HCT116 (cell line): Measurements from ENCODE around the gene SH2B2. TPM values are rescaled to one million over a fixed set of nuclear protein-coding genes. Genes with fewer than 3 reads are reported as not detected.

Source experiments
- ATAC-seq: fragments of 200-7000 bp; cut with Tn5 transposase; 2 replicates; pipeline ENCODE4 v1.9.1; 2020; ENCODE audit warnings: mild to moderate bottlenecking, moderate library complexity
- BruUV-seq: library from RNA; stranded (reverse); fragments of 400-500 nt; replicated peaks from 2 replicates; lab custom pipeline; 2021; lab: Mats Ljungman, UMichigan
- CTCF ChIA-PET: fragments of 300-600 bp; sonication (Branson Sonifier 250); formaldehyde crosslinking; loops from one replicate; lab custom pipeline; 2021; ENCODE audit warnings: antibody characterized with exemption; lab: Charles Lee
- POLR2A ChIA-PET: fragments of 300-600, 350-600 bp; sonication (Branson Sonifier 250); formaldehyde crosslinking; loops from one replicate; lab custom pipeline; 2021; ENCODE audit warnings: antibody characterized with exemption; lab: Charles Lee
- RAD21 ChIA-PET, 2 experiments: fragments of 300-600 bp; sonication (Branson Sonifier 250); formaldehyde crosslinking; loops; one replicate each; lab custom pipeline; 2023; ENCODE audit warnings: low total read pairs in 2 of 2; ENCODE audit not compliant: uncharacterized antibody in 2 of 2, unreplicated experiment in 2 of 2, low non-redundant PET in 1 of 2; lab: Charles Lee
- DNase-seq: peaks from one replicate; pipeline ENCODE4 v3.0.0-alpha.2; 2010; ENCODE audit warnings: low read depth, low spot score
- H2AFZ ChIP-seq: fragments of 200-600 bp; shearing (Covaris generic), sonication (generic); 2 replicates; pipeline ENCODE4 v1.6.1; 2017; ENCODE audit warnings: low read depth, mixed run types, mixed read lengths, antibody characterized with exemption, low read length; ENCODE audit not compliant: poor library complexity, severe bottlenecking
- H3K27ac ChIP-seq: 2 replicates; pipeline ENCODE4 v1.5.1; 2012; ENCODE audit warnings: low read depth, low read length
- H3K27me3 ChIP-seq: fragments of 200-600 bp; sonication (generic); 2 replicates; pipeline ENCODE4 v1.6.1; 2016; ENCODE audit warnings: mixed run types, low read length, mixed read lengths; ENCODE audit not compliant: insufficient read depth
- H3K36me3 ChIP-seq, 2 experiments: fragments of 200-500 bp in 1 of 2; fragments of 200-600 bp in 1 of 2; sonication (Bioruptor generic) in 1 of 2; sonication (generic) in 1 of 2; 2 replicates each; pipeline versions ENCODE4 v1.5.1 to v1.6.1; 2014 to 2016; ENCODE audit warnings: low read length in 2 of 2, inconsistent platforms in 1 of 2, mixed read lengths in 1 of 2, mixed run types in 1 of 2; ENCODE audit not compliant: insufficient read depth in 2 of 2, control insufficient read depth in 1 of 2
- H3K4me1 ChIP-seq, 2 experiments: fragments of 200-600 bp in 1 of 2; sonication (generic) in 1 of 2; 2 replicates each; pipeline versions ENCODE4 v1.5.1 to v1.6.1; 2012 to 2017; ENCODE audit warnings: low read length in 2 of 2, inconsistent platforms in 1 of 2, mild to moderate bottlenecking in 1 of 2, mixed read lengths in 1 of 2, mixed run types in 1 of 2, moderate library complexity in 1 of 2; ENCODE audit not compliant: insufficient read depth in 2 of 2, control insufficient read depth in 1 of 2
- H3K4me2 ChIP-seq: fragments of 200-600 bp; sonication (generic); 2 replicates; pipeline ENCODE4 v1.6.1; 2017; ENCODE audit warnings: mixed run types, low read length, mixed read lengths
- H3K4me3 ChIP-seq, 2 experiments: fragments of 200-600 bp in 1 of 2; sonication (generic) in 1 of 2; replicated peaks in 1 of 2; 2 replicates each; pipeline ENCODE4 v1.5.1; 2011 to 2016; ENCODE audit warnings: low read length in 2 of 2, control low read depth in 1 of 2, low read depth in 1 of 2, mild to moderate bottlenecking in 1 of 2, mixed read lengths in 1 of 2, mixed run types in 1 of 2
- H3K79me2 ChIP-seq: fragments of 200-600 bp; sonication (generic); 2 replicates; pipeline ENCODE4 v1.6.1; 2017; ENCODE audit warnings: mild to moderate bottlenecking, mixed run types, low read length, moderate library complexity, mixed read lengths; ENCODE audit not compliant: insufficient read depth
- H3K9ac ChIP-seq: fragments of 200-600 bp; sonication (generic); 2 replicates; pipeline ENCODE4 v1.6.1; 2016; ENCODE audit warnings: low read length, mixed read lengths
- H3K9me2 ChIP-seq: fragments of 200-600 bp; sonication (generic), shearing (Covaris generic); 2 replicates; pipeline ENCODE4 v1.6.1; 2017; ENCODE audit warnings: mixed run types, mild to moderate bottlenecking, moderate library complexity; ENCODE audit not compliant: insufficient read depth
- H3K9me3 ChIP-seq, 2 experiments: fragments of 200-500 bp in 1 of 2; fragments of 200-600 bp in 1 of 2; sonication (Bioruptor generic) in 1 of 2; sonication (generic) in 1 of 2; 2 replicates each; pipeline ENCODE4 v1.6.1; 2014 to 2017; ENCODE audit warnings: low read length in 2 of 2, mixed read lengths in 2 of 2, inconsistent platforms in 1 of 2, low read depth in 1 of 2, mild to moderate bottlenecking in 1 of 2, mixed run types in 1 of 2, moderate library complexity in 1 of 2; ENCODE audit not compliant: control insufficient read depth in 1 of 2, insufficient read depth in 1 of 2
- H4K20me1 ChIP-seq: fragments of 200-600 bp; sonication (generic), shearing (Covaris generic); 2 replicates; pipeline ENCODE4 v1.6.1; 2017; ENCODE audit warnings: mixed run types, mild to moderate bottlenecking, moderate library complexity; ENCODE audit not compliant: insufficient read depth
- CBX3 ChIP-seq: IDR thresholded peaks from 2 replicates; pipeline ENCODE4 v1.6.1; 2012; ENCODE audit warnings: low read depth
- CEBPB ChIP-seq: IDR thresholded peaks from 2 replicates; pipeline ENCODE4 v1.6.1; 2012; ENCODE audit warnings: low read depth
- EGR1 ChIP-seq: IDR thresholded peaks from 2 replicates; pipeline ENCODE4 v1.6.1; 2012; ENCODE audit warnings: low read depth
- EZH2 ChIP-seq: fragments of 200-600 bp; sonication (generic); IDR thresholded peaks from 2 replicates; pipeline ENCODE4 v1.6.1; 2017; ENCODE audit warnings: antibody characterized with exemption, mixed run types
- FOSL1 ChIP-seq: IDR thresholded peaks from 2 replicates; pipeline ENCODE4 v1.6.1; 2012; ENCODE audit warnings: low read depth
- JUND ChIP-seq: IDR thresholded peaks from 2 replicates; pipeline ENCODE4 v1.6.1; 2012
- POLR2A ChIP-seq: IDR thresholded peaks from 2 replicates; pipeline ENCODE4 v1.7.0; 2011; ENCODE audit warnings: borderline replicate concordance; ENCODE audit not compliant: insufficient read depth, insufficient read length; ENCODE audit errors: extremely low read depth
- POLR2AphosphoS5 ChIP-seq: IDR thresholded peaks from 2 replicates; pipeline ENCODE4 v1.6.1; 2011; ENCODE audit warnings: mild to moderate bottlenecking, low read depth, low read length, moderate library complexity
- RAD21 ChIP-seq: IDR thresholded peaks from 2 replicates; pipeline ENCODE4 v1.6.1; 2012; ENCODE audit warnings: low read depth, mild to moderate bottlenecking
- SIN3A ChIP-seq: IDR thresholded peaks from 2 replicates; pipeline ENCODE4 v1.6.1; 2012; ENCODE audit warnings: low read depth
- SP1 ChIP-seq: IDR thresholded peaks from 2 replicates; pipeline ENCODE4 v1.6.1; 2012; ENCODE audit warnings: low read depth
- SRF ChIP-seq: IDR thresholded peaks from 2 replicates; pipeline ENCODE4 v1.6.1; 2012; ENCODE audit warnings: low read depth
- TCF7L2 ChIP-seq: IDR thresholded peaks from 2 replicates; pipeline ENCODE4 v1.7.0; 2011; ENCODE audit warnings: borderline replicate concordance, inconsistent platforms; ENCODE audit not compliant: insufficient read depth, insufficient read length; ENCODE audit errors: extremely low read depth
- ZFX ChIP-seq: fragments of 450-650 bp; IDR thresholded peaks from 2 replicates; pipeline ENCODE4 v1.6.1; 2017
- ZNF274 ChIP-seq: fragments of 200-500 bp; sonication (Bioruptor generic); IDR thresholded peaks from 2 replicates; pipeline ENCODE4 v1.6.1; 2014; ENCODE audit warnings: mild to moderate bottlenecking, low read depth, low read length, inconsistent platforms
- intact Hi-C: fragments of 100-400 bp; cut with micrococcal nuclease; formaldehyde crosslinking; loops from 2 replicates; pipeline ENCODE4 v1.10.0; 2022
- total RNA-seq: library from RNA; stranded (reverse); gene quantifications from one replicate; pipeline ENCODE4 v1.2.1, GENCODE V29; 2021; ENCODE audit not compliant: unreplicated experiment
- TF ChIP-seq, protein P1 (sequence below): IDR thresholded peaks from 2 replicates; pipeline ENCODE4 v1.6.1; 2012; ENCODE audit warnings: low read depth
- TF ChIP-seq, protein P2 (sequence below), 3 experiments: fragments of 200-600 bp in 1 of 3; sonication (generic) in 1 of 3; IDR thresholded peaks in 2 of 3; conservative IDR thresholded peaks in 1 of 3; 2 replicates each; pipeline ENCODE4 v1.5.1; 2012 to 2017; ENCODE audit warnings: low read depth in 2 of 3, low read length in 2 of 3, antibody characterized with exemption in 1 of 3, borderline replicate concordance in 1 of 3, control low read depth in 1 of 3, mild to moderate bottlenecking in 1 of 3, mixed read lengths in 1 of 3, mixed run types in 1 of 3, moderate library complexity in 1 of 3; ENCODE audit not compliant: insufficient read depth in 1 of 3
- TF ChIP-seq, protein P3 (sequence below): IDR thresholded peaks from 2 replicates; pipeline ENCODE4 v1.6.1; 2011; ENCODE audit warnings: mild to moderate bottlenecking, low read length, moderate library complexity; ENCODE audit not compliant: insufficient replicate concordance; ENCODE audit errors: extremely low read depth
- TF ChIP-seq, protein P4 (sequence below): IDR thresholded peaks from 2 replicates; pipeline ENCODE4 v1.6.1; 2012
- TF ChIP-seq, protein P5 (sequence below): IDR thresholded peaks from 2 replicates; pipeline ENCODE4 v1.6.1; 2012

SH2B2 gene
- total RNA-seq, 1 experiment from 2014 or later = 11.8 TPM

DNA sequence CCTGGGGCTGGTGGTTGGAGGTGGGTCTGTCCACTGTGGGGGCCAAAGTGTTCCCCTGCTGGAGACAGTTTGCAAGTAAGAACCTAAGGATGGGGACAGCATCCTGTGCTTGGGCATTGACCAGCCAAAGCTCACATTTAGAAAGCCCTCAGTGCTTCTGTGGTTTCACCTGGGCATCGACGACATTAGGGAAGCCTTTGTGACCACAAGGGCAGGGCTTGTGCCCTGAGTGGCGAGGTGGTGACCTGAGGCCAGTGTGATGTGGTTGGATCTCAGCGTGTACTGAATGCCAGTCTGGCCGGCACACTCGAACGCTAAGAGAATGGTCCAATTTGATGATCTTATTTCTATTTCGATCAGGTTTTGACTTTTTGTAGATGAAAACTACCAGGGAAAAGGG lies 32.1 kb upstream of the SH2B2 start:
- Histone ChIP-seq H3K27me3 (no peaks in the 10 kb centered on the region), H3K9me3 (no peaks in the 10 kb centered on the region), H3K79me2 (no peaks in the 10 kb centered on the region), H2AFZ (no peak overlapping the region), H3K4me2 (no peak overlapping the region), H3K4me3 (no peak overlapping the region), H3K4me1 (no peaks in the 10 kb centered on the region), H3K27ac (no peak overlapping the region), H4K20me1 (no peaks in the 10 kb centered on the region; the same call in 1 of the 2 replicates), H3K36me3 (peaks cover 0 to under 1% of the 10 kb centered on the region in 2 experiments; a peak in 1 of 4 replicates), H3K9ac (no peak overlapping the region), H3K9me2 (no peaks in the 10 kb centered on the region)
- BruUV-seq = no TSS peak
- TF ChIP-seq, protein P1, sequence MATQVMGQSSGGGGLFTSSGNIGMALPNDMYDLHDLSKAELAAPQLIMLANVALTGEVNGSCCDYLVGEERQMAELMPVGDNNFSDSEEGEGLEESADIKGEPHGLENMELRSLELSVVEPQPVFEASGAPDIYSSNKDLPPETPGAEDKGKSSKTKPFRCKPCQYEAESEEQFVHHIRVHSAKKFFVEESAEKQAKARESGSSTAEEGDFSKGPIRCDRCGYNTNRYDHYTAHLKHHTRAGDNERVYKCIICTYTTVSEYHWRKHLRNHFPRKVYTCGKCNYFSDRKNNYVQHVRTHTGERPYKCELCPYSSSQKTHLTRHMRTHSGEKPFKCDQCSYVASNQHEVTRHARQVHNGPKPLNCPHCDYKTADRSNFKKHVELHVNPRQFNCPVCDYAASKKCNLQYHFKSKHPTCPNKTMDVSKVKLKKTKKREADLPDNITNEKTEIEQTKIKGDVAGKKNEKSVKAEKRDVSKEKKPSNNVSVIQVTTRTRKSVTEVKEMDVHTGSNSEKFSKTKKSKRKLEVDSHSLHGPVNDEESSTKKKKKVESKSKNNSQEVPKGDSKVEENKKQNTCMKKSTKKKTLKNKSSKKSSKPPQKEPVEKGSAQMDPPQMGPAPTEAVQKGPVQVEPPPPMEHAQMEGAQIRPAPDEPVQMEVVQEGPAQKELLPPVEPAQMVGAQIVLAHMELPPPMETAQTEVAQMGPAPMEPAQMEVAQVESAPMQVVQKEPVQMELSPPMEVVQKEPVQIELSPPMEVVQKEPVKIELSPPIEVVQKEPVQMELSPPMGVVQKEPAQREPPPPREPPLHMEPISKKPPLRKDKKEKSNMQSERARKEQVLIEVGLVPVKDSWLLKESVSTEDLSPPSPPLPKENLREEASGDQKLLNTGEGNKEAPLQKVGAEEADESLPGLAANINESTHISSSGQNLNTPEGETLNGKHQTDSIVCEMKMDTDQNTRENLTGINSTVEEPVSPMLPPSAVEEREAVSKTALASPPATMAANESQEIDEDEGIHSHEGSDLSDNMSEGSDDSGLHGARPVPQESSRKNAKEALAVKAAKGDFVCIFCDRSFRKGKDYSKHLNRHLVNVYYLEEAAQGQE = no peak
- TF ChIP-seq ZFX = no peak
- no peak for TF ChIP-seq TCF7L2
- no peak for TF ChIP-seq RAD21
- no peak for TF ChIP-seq FOSL1
- no peak for TF ChIP-seq SRF
- no peak for TF ChIP-seq POLR2A
- TF ChIP-seq SIN3A = no peak
- TF ChIP-seq ZNF274 = no peak
- TF ChIP-seq, protein P2, sequence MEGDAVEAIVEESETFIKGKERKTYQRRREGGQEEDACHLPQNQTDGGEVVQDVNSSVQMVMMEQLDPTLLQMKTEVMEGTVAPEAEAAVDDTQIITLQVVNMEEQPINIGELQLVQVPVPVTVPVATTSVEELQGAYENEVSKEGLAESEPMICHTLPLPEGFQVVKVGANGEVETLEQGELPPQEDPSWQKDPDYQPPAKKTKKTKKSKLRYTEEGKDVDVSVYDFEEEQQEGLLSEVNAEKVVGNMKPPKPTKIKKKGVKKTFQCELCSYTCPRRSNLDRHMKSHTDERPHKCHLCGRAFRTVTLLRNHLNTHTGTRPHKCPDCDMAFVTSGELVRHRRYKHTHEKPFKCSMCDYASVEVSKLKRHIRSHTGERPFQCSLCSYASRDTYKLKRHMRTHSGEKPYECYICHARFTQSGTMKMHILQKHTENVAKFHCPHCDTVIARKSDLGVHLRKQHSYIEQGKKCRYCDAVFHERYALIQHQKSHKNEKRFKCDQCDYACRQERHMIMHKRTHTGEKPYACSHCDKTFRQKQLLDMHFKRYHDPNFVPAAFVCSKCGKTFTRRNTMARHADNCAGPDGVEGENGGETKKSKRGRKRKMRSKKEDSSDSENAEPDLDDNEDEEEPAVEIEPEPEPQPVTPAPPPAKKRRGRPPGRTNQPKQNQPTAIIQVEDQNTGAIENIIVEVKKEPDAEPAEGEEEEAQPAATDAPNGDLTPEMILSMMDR (IDR thresholded peaks at IDR 0.05 in 2 of 3, conservative IDR thresholded peaks at IDR 0.05 in 1 of 3; ENCODE audit: borderline replicate concordance in 1 of 3, insufficient read depth in 1 of 3, low read depth in 2 of 3, low read length in 2 of 3) = no peak
- no peak; the same call in 1 of the 2 replicates for TF ChIP-seq POLR2AphosphoS5
- no peak for TF ChIP-seq SP1
- TF ChIP-seq EZH2 = no peak
- TF ChIP-seq, protein P3, sequence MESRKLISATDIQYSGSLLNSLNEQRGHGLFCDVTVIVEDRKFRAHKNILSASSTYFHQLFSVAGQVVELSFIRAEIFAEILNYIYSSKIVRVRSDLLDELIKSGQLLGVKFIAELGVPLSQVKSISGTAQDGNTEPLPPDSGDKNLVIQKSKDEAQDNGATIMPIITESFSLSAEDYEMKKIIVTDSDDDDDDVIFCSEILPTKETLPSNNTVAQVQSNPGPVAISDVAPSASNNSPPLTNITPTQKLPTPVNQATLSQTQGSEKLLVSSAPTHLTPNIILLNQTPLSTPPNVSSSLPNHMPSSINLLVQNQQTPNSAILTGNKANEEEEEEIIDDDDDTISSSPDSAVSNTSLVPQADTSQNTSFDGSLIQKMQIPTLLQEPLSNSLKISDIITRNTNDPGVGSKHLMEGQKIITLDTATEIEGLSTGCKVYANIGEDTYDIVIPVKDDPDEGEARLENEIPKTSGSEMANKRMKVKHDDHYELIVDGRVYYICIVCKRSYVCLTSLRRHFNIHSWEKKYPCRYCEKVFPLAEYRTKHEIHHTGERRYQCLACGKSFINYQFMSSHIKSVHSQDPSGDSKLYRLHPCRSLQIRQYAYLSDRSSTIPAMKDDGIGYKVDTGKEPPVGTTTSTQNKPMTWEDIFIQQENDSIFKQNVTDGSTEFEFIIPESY = no peak
- no peak for TF ChIP-seq EGR1
- TF ChIP-seq, protein P4, sequence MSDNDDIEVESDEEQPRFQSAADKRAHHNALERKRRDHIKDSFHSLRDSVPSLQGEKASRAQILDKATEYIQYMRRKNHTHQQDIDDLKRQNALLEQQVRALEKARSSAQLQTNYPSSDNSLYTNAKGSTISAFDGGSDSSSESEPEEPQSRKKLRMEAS = no peak
- TF ChIP-seq JUND = no peak
- TF ChIP-seq, protein P5, sequence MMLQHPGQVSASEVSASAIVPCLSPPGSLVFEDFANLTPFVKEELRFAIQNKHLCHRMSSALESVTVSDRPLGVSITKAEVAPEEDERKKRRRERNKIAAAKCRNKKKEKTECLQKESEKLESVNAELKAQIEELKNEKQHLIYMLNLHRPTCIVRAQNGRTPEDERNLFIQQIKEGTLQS = no peak
- no peak for TF ChIP-seq CBX3
- no peak for TF ChIP-seq CEBPB
- ChIA-PET RAD21 (interaction anchor here in 1 of 2 experiments (0.5 kb wide), 1 partner anchor 9 kb away, joined by 3 read pairs; no protein-coding TSS in a partner anchor), CTCF (no interaction called here), POLR2A (no interaction called here)
- intact Hi-C loops = no loop called here
- ATAC-seq (no peak), DNase-seq (no peak)
